ENCODE results near the gene HPS5. TPM values are rescaled to one million over a fixed set of nuclear protein-coding genes. Genes with fewer than 3 reads are reported as not detected.

Gene HPS5
- total RNA-seq, 1 experiment from 2014 or later = 15.4 TPM

- H4K5ac ChIP-seq (ENCODE audit: insufficient read length, low read depth, low read length) = no peak overlapping the region
- H3T11ph ChIP-seq (ENCODE audit: low read length) = no peak overlapping the region
- no peak overlapping the region for H3K27ac Mint-ChIP-seq
- H4K8ac ChIP-seq (replicated peaks; ENCODE audit: insufficient read length, low read depth, low read length) = no peak overlapping the region
- no peak overlapping the region for H2BK5ac ChIP-seq (ENCODE audit: insufficient read length, low read length)
- no CpG with 5 or more reads among the region's 2 CpGs for WGBS (ENCODE audit: extremely low coverage, insufficient read length, low lambda C conversion rate)
- H3K79me2 ChIP-seq (ENCODE audit: insufficient read depth, low read length) = no peaks in the 10 kb centered on the region
- no peak overlapping the region for H2BK20ac ChIP-seq (ENCODE audit: low read depth, low read length, poor library complexity, severe bottlenecking)
- TF ChIP-seq CTCF (conservative IDR thresholded peaks at IDR 0.05) = no peak
- H3K79me1 ChIP-seq (ENCODE audit: insufficient read depth, low read depth, low read length, poor library complexity, severe bottlenecking) = no peaks in the 10 kb centered on the region
- H3K14ac ChIP-seq (ENCODE audit: insufficient read depth, low read length) = no peak overlapping the region
- no peaks in the 10 kb centered on the region for H3K27me3 Mint-ChIP-seq (ENCODE audit: low read depth)
- H3K4me1 ChIP-seq (ENCODE audit: insufficient read depth, low read length) = no peaks in the 10 kb centered on the region
- DNase-seq = no peak
- no peak overlapping the region for H3K4me3 Mint-ChIP-seq
- H3K9me3 ChIP-seq (ENCODE audit: control insufficient read depth, low read depth, low read length) = no peaks in the 10 kb centered on the region
- no peaks in the 10 kb centered on the region for H3K4me1 Mint-ChIP-seq
- H3K23me2 ChIP-seq (ENCODE audit: insufficient read length, low read depth, low read length, poor library complexity, severe bottlenecking) = no peaks in the 10 kb centered on the region
- no peak overlapping the region for H3K18ac ChIP-seq (ENCODE audit: insufficient read length, low read depth, low read length)
- H3K56ac ChIP-seq (ENCODE audit: insufficient read length, low read depth, low read length) = no peak overlapping the region
- H3K4me2 ChIP-seq (ENCODE audit: insufficient read depth, insufficient read length, low read length) = no peak overlapping the region
- H2AFZ ChIP-seq (ENCODE audit: low read length) = no peak overlapping the region
- no peak overlapping the region for H2BK120ac ChIP-seq (ENCODE audit: low read depth, low read length, poor library complexity, severe bottlenecking)
- H2AK5ac ChIP-seq (ENCODE audit: insufficient read length, low read length) = no peak overlapping the region
- no peaks in the 10 kb centered on the region for H3K27me3 ChIP-seq (ENCODE audit: insufficient read depth, low read length)
- H3K36me3 Mint-ChIP-seq (ENCODE audit: insufficient read depth in 1 of 3, low read depth in 3 of 3) = peaks cover 33 to 64% (median 64%) of the 10 kb centered on the region in 3 experiments; a peak in 6 of 7 replicates
- H4K91ac ChIP-seq (ENCODE audit: insufficient read length, low read depth, low read length) = no peak overlapping the region
- H3K9ac ChIP-seq (ENCODE audit: extremely low read depth, insufficient read length, low read length) = no peak overlapping the region
- H2BK15ac ChIP-seq (ENCODE audit: low read depth, low read length) = no peak overlapping the region
- no peaks in the 10 kb centered on the region for H4K20me1 ChIP-seq (ENCODE audit: control insufficient read depth, insufficient read depth, insufficient read length)
- no peaks in the 10 kb centered on the region for H3K9me3 Mint-ChIP-seq
- no peak overlapping the region for H3K23ac ChIP-seq (ENCODE audit: insufficient read length, low read depth, low read length)
- H2BK12ac ChIP-seq (ENCODE audit: insufficient read length, low read depth, low read length) = no peak overlapping the region
- H3K27ac ChIP-seq (ENCODE audit: insufficient read length, low read depth, low read length) = no peak overlapping the region
- H3K4ac ChIP-seq (ENCODE audit: low read depth, low read length) = no peak overlapping the region
These were observed 39.3 kb downstream of the HPS5 start for GRCh38 chr11:18282626-18283025.

All from H9 (cell line).